ENCODE data around the gene NOX4. TPM values are rescaled to one million over a fixed set of nuclear protein-coding genes. Genes with fewer than 3 reads are reported as not detected.
"Not testable (repeated sequence)": the region's sequence is repeated elsewhere in the genome, so short reads cannot be mapped to it uniquely, and the experiment has no call there.

NOX4 gene
- total RNA-seq, 2 donors from 2014 or later: 0.62 to 1.6 TPM

- Histone ChIP-seq H3K27me3 (replicated peaks; ENCODE audit: insufficient read depth) (no peaks in the 10 kb centered on the region), H3K27ac (no peak overlapping the region), H3K36me3 (no peaks in the 10 kb centered on the region), H3K4me3 (no peak overlapping the region), H3K9me3 (no peaks in the 10 kb centered on the region), H3K4me1 (replicated peaks) (no peaks in the 10 kb centered on the region)
- DNase-seq (ENCODE audit: low spot score): no peak
- WGBS: 31% methylated on average over 3 of the region's 3 CpGs
- intact Hi-C loops (cut with DNase I): no loop called here
- TF ChIP-seq POLR2A (IDR thresholded peaks at IDR 0.05) (no peak), POLR2AphosphoS5 (IDR thresholded peaks at IDR 0.05) (no peak), CTCF (IDR thresholded peaks at IDR 0.05) (no peak)
These were observed 110.1 kb downstream of the NOX4 start for GRCh38 chr11:89381094-89381493.

- H3K36me3 ChIP-seq; H3K27ac ChIP-seq; H3K9me3 ChIP-seq; H3K4me1 ChIP-seq (replicated peaks); H3K4me3 ChIP-seq; intact Hi-C loops (cut with DNase I); H3K27me3 ChIP-seq (replicated peaks; ENCODE audit: insufficient read depth); DNase-seq (ENCODE audit: low spot score): not testable (repeated sequence)
These were observed 111.0 kb downstream of the NOX4 start for GRCh38 chr11:89379976-89380771.

GRCh38 chr11:89378986-89379385, 112.2 kb downstream of the NOX4 start:
- H3K4me1 ChIP-seq (replicated peaks); intact Hi-C loops (cut with DNase I); H3K4me3 ChIP-seq; H3K27me3 ChIP-seq (replicated peaks; ENCODE audit: insufficient read depth); H3K27ac ChIP-seq; H3K36me3 ChIP-seq; DNase-seq (ENCODE audit: low spot score); H3K9me3 ChIP-seq: not testable (repeated sequence)
- 84% methylated on average over 1 of the region's 1 CpG for WGBS

- H3K27me3 ChIP-seq (replicated peaks; ENCODE audit: insufficient read depth); DNase-seq (ENCODE audit: low spot score); H3K27ac ChIP-seq; H3K9me3 ChIP-seq; intact Hi-C loops (cut with DNase I); H3K4me3 ChIP-seq; H3K4me1 ChIP-seq (replicated peaks); H3K36me3 ChIP-seq: not testable (repeated sequence)
- 78% methylated on average over 2 of the region's 2 CpGs for WGBS
These were observed 121.8 kb downstream of the NOX4 start for GRCh38 chr11:89369356-89369755.

DNA sequence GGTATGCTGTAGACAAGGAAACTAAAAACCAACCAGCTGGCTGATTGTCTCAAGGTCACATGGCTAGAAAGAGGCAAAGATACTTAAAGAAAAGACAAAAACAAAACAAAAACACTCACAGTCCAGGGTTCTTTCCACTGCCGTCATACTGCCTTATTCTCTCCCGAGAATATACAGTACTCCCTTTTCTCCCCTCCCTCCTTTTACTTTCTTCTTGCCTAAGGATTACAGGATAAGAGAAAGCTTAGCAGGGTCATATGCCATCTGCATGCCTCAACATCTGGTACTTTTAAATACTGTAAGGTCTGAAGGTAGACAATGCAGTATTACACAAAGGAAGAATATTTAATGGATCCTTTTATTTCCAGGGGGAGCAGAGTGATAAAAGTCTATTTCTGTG, 126.3 kb downstream of the NOX4 start:
- DNase-seq (ENCODE audit: low spot score); H3K9me3 ChIP-seq; H3K4me3 ChIP-seq; H3K27me3 ChIP-seq (replicated peaks; ENCODE audit: insufficient read depth); H3K27ac ChIP-seq; H3K4me1 ChIP-seq (replicated peaks); intact Hi-C loops (cut with DNase I); H3K36me3 ChIP-seq: not testable (repeated sequence)
- 51% methylated on average over 2 of the region's 2 CpGs for WGBS

DNA sequence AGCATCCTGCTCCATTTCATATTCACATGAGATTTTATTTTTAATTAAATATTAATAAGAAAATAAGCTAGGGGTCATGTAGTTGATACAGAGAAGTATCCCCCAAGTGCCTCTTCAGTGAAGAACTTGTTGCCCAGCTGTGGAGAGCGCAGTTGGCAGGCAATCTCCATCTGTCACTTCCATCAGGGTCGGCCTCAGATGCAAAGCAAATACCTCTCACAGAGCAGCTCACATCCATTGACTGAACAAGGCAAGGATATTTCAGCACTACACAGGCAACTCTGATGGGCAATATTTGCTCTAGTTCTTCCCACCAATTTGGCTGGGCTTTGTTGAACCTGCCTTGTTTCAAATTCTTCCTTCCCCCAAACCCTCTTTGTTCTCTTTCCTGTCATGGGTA, 129.4 kb downstream of the NOX4 start:
- Histone ChIP-seq H3K9me3 (no peaks in the 10 kb centered on the region), H3K27me3 (replicated peaks; ENCODE audit: insufficient read depth) (no peaks in the 10 kb centered on the region), H3K4me1 (replicated peaks) (no peaks in the 10 kb centered on the region), H3K27ac (no peak overlapping the region), H3K36me3 (no peaks in the 10 kb centered on the region), H3K4me3 (no peak overlapping the region)
- no peak for TF ChIP-seq POLR2A (IDR thresholded peaks at IDR 0.05)
- TF ChIP-seq POLR2AphosphoS5 (IDR thresholded peaks at IDR 0.05): no peak
- no peak for TF ChIP-seq CTCF (IDR thresholded peaks at IDR 0.05)
- intact Hi-C loops (cut with DNase I): no loop called here
- 73% methylated on average over 2 of the region's 2 CpGs for WGBS
- DNase-seq (ENCODE audit: low spot score): no peak

GRCh38 chr11:89359208-89359607, 132.0 kb downstream of the NOX4 start:
- H3K9me3 ChIP-seq; H3K27ac ChIP-seq; H3K36me3 ChIP-seq; H3K27me3 ChIP-seq (replicated peaks; ENCODE audit: insufficient read depth); H3K4me1 ChIP-seq (replicated peaks); DNase-seq (ENCODE audit: low spot score); intact Hi-C loops (cut with DNase I); H3K4me3 ChIP-seq: not testable (repeated sequence)
